OCI-LY1 (cell line): Measurements from ENCODE around the gene GNAQ.

Experiments used
- CTCF ChIP-seq: fragments of 200-600 bp; sonication (generic), shearing (Covaris generic); IDR thresholded peaks from 2 replicates; pipeline ENCODE4 v1.5.1; 2017; ENCODE audit warnings: mild to moderate bottlenecking, antibody characterized with exemption, low read length, moderate library complexity, mixed read lengths
- EZH2 ChIP-seq: fragments of 200-600 bp; sonication (generic), shearing (Covaris generic); IDR thresholded peaks from 2 replicates; pipeline ENCODE4 v1.8.0; 2017; ENCODE audit warnings: borderline replicate concordance, mixed run types, mild to moderate bottlenecking, antibody characterized with exemption, low read length, moderate library complexity, mixed read lengths

GRCh38 chr9:77759391-77759790 is 272.2 kb downstream of the GNAQ start:
- TF ChIP-seq CTCF (no peak), EZH2 (no peak)
